Muscle layer of duodenum (tissue), 2 donors: ENCODE measurements around the gene DDX11.
"Not testable (repeated sequence)": the region's sequence is repeated elsewhere in the genome, so short reads cannot be mapped to it uniquely, and the experiment has no call there.

Experiments
- H3K27ac ChIP-seq: one replicate; pipeline ENCODE4 v1.7.0; 2013; ENCODE audit warnings: mild to moderate bottlenecking, low read length
- H3K27me3 ChIP-seq: one replicate; pipeline ENCODE4 v1.7.0; 2013; ENCODE audit warnings: low read depth, mild to moderate bottlenecking, control low read depth, low read length
- H3K36me3 ChIP-seq, 2 donors: one replicate each; pipeline ENCODE4 v1.7.0; 2013; ENCODE audit warnings: low read length in 2 of 2, control low read depth in 1 of 2, mild to moderate bottlenecking in 1 of 2; ENCODE audit not compliant: insufficient read depth in 2 of 2, control insufficient read depth in 1 of 2
- H3K4me1 ChIP-seq, 2 donors: one replicate each; pipeline ENCODE4 v1.7.0; 2013; ENCODE audit warnings: low read length in 2 of 2, mild to moderate bottlenecking in 2 of 2, control low read depth in 1 of 2, moderate library complexity in 1 of 2; ENCODE audit not compliant: insufficient read depth in 2 of 2, control insufficient read depth in 1 of 2
- H3K4me3 ChIP-seq, 2 donors: one replicate each; pipeline ENCODE4 v1.7.0; 2013; ENCODE audit warnings: low read length in 2 of 2, low read depth in 1 of 2, mild to moderate bottlenecking in 1 of 2
- H3K9me3 ChIP-seq, 2 donors: one replicate each; pipeline ENCODE4 v1.7.0; 2013; ENCODE audit warnings: low read length in 2 of 2, control low read depth in 1 of 2, mild to moderate bottlenecking in 1 of 2; ENCODE audit not compliant: control insufficient read depth in 1 of 2
- donor health status: healthy.

The DDX11 gene

GRCh38 chr12:31102125-31102524 is 28.5 kb downstream of the DDX11 start:
- H3K4me3 ChIP-seq, H3K4me1 ChIP-seq, H3K27ac ChIP-seq, H3K9me3 ChIP-seq, H3K27me3 ChIP-seq: not testable (repeated sequence)
- peaks cover 0 to 27% of the 10 kb centered on the region in 2 donors for H3K36me3 ChIP-seq

- H3K4me3 ChIP-seq, H3K4me1 ChIP-seq, H3K27me3 ChIP-seq, H3K9me3 ChIP-seq, H3K27ac ChIP-seq: not testable (repeated sequence)
- H3K36me3 ChIP-seq, result peaks cover 0 to 27% of the 10 kb centered on the region in 2 donors
Observed at GRCh38 chr12:31102596-31102995, 28.9 kb downstream of the DDX11 start.

- H3K36me3 ChIP-seq, result peaks cover 0 to 27% of the 10 kb centered on the region in 2 donors
- H3K27me3 ChIP-seq, H3K27ac ChIP-seq, H3K4me1 ChIP-seq, H3K9me3 ChIP-seq, H3K4me3 ChIP-seq: not testable (repeated sequence)
Observed at GRCh38 chr12:31103561-31103975, 29.9 kb downstream of the DDX11 start.

- H3K4me1 ChIP-seq, H3K27ac ChIP-seq, H3K4me3 ChIP-seq, H3K27me3 ChIP-seq, H3K9me3 ChIP-seq: not testable (repeated sequence)
- H3K36me3 ChIP-seq, result peaks cover 0 to 27% of the 10 kb centered on the region in 2 donors
Observed at GRCh38 chr12:31104220-31104619, 30.6 kb downstream of the DDX11 start.

GRCh38 chr12:31104773-31105172 is 31.1 kb downstream of the DDX11 start:
- H3K4me3 ChIP-seq, H3K9me3 ChIP-seq, H3K27ac ChIP-seq, H3K27me3 ChIP-seq, H3K4me1 ChIP-seq: not testable (repeated sequence)
- peaks cover 0 to 27% of the 10 kb centered on the region in 2 donors for H3K36me3 ChIP-seq

DNA sequence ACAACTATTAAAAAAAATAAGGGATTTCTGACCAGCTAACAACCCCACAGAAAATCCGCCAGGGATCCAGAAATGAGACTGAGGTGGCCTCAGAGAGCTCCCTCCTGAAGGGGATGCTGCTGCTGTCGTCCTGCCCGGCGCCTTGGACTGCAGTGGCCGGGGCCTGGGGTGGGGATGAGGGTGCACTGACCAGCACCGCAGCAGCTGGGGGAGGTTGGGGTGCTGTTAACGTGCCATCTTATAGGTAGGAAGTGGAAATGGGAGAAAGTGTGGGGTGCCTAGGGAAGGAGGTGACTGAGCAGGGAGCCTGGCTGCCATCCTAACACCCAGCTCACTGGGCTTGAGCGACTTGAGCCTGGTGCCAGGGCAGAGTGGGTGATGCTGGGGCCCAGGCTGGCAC is 32.0 kb downstream of the DDX11 start:
- no peaks in the 10 kb centered on the region for H3K9me3 ChIP-seq
- H3K4me3 ChIP-seq, result no peak overlapping the region
- peaks cover 0 to 25% of the 10 kb centered on the region in 2 donors for H3K36me3 ChIP-seq
- no peaks in the 10 kb centered on the region for H3K4me1 ChIP-seq
- H3K27me3 ChIP-seq, result no peaks in the 10 kb centered on the region
- no peak overlapping the region for H3K27ac ChIP-seq

DNA sequence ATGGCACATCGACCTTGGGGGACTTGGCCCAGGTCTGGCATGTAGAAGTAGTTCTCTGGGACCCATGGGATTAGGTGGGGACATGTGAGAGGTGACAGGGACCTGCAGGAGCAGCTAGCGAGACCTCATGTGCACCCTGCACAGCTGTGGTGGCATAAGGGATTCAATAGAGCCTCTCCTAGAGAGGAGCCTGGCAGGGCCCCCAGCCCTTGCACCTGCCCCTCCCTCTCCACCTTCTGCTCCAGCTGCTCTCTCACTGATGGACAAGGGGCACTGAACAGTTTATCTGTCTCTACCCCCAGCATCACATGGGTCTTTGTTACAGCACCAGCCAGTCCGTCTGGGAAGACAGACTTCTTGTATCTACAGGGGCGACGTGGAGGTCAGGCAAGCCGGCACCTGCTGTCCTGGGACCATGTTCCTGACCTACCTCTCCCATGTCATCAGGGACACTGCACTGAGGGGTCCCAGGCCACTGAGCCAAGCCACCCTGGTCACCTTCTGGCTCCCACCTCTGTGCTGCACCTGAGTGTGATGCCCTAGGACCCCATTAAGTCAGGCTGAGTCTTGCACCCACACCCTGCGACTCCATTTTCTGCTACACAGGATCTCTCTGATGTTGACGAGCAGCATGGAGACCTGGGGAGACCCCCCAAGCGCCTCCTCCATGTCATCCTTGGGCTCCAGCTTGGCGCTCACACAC is 32.6 kb downstream of the DDX11 start:
- Histone ChIP-seq H3K27me3 (no peaks in the 10 kb centered on the region), H3K4me1 (no peaks in the 10 kb centered on the region), H3K36me3 (peaks cover 0 to 19% of the 10 kb centered on the region in 2 donors), H3K4me3 (no peak overlapping the region), H3K27ac (no peak overlapping the region), H3K9me3 (no peaks in the 10 kb centered on the region)

GRCh38 chr12:31109773-31110172 is 36.1 kb downstream of the DDX11 start:
- not testable (repeated sequence) for H3K9me3 ChIP-seq, H3K36me3 ChIP-seq, H3K4me1 ChIP-seq, H3K4me3 ChIP-seq, H3K27me3 ChIP-seq, H3K27ac ChIP-seq

- not testable (repeated sequence) for H3K4me1 ChIP-seq, H3K4me3 ChIP-seq, H3K9me3 ChIP-seq, H3K27me3 ChIP-seq, H3K36me3 ChIP-seq, H3K27ac ChIP-seq
Observed at GRCh38 chr12:31110263-31110662, 36.6 kb downstream of the DDX11 start.

- not testable (repeated sequence) for H3K4me3 ChIP-seq, H3K27ac ChIP-seq, H3K9me3 ChIP-seq, H3K36me3 ChIP-seq
- H3K4me1 ChIP-seq, result peaks cover 0 to 25% of the 10 kb centered on the region in 2 donors
- H3K27me3 ChIP-seq, result peaks cover 16% of the 10 kb centered on the region
Observed at GRCh38 chr12:31115092-31115601, 41.5 kb downstream of the DDX11 start.

GRCh38 chr12:31116846-31117202 is 43.2 kb downstream of the DDX11 start:
- H3K36me3 ChIP-seq, H3K9me3 ChIP-seq, H3K27ac ChIP-seq: not testable (repeated sequence)
- Histone ChIP-seq H3K27me3 (peaks cover 16% of the 10 kb centered on the region), H3K4me3 (peak overlapping the region; percentile 57 to 62), H3K4me1 (peaks cover 0 to 25% of the 10 kb centered on the region in 2 donors)
